Stimulated activated CD4-positive, alpha-beta T cell treated with anti-CD3 and anti-CD28 coated beads, Interleukin-2, amount 100 ng/mL, for 4 hours (primary cell): ENCODE results near the gene HS3ST5.
"Not testable (repeated sequence)": the region's sequence is repeated elsewhere in the genome, so short reads cannot be mapped to it uniquely, and the experiment has no call there.

Experiments
- DNase-seq: peaks from one replicate; pipeline ENCODE4 v3.0.0-alpha.2; 2020; ENCODE audit warnings: low read depth

Gene HS3ST5

GRCh38 chr6:114276783-114277182 is 66.0 kb downstream of the HS3ST5 start:
- DNase-seq: no peak

- DNase-seq: no peak
These were observed 68.0 kb downstream of the HS3ST5 start for GRCh38 chr6:114274836-114275235.

GRCh38 chr6:114272582-114272981 is 70.2 kb downstream of the HS3ST5 start:
- DNase-seq: no peak

- no peak for DNase-seq
These were observed 71.4 kb downstream of the HS3ST5 start for GRCh38 chr6:114271405-114271804.

GRCh38 chr6:114267897-114268296 is 74.9 kb downstream of the HS3ST5 start:
- no peak for DNase-seq

GRCh38 chr6:114260810-114261209 is 82.0 kb downstream of the HS3ST5 start:
- no peak for DNase-seq

- DNase-seq: no peak
These were observed 84.4 kb downstream of the HS3ST5 start for GRCh38 chr6:114258376-114258775.

- no peak for DNase-seq
These were observed 89.4 kb downstream of the HS3ST5 start for GRCh38 chr6:114253431-114253830.

GRCh38 chr6:114249522-114249921 is 93.3 kb downstream of the HS3ST5 start:
- no peak for DNase-seq

GRCh38 chr6:114247101-114247500 is 95.7 kb downstream of the HS3ST5 start:
- DNase-seq: no peak

- no peak for DNase-seq
These were observed 102.0 kb downstream of the HS3ST5 start for GRCh38 chr6:114240796-114241195.

GRCh38 chr6:114228675-114229074 is 114.1 kb downstream of the HS3ST5 start:
- DNase-seq: no peak

GRCh38 chr6:114227944-114228468 is 114.8 kb downstream of the HS3ST5 start:
- DNase-seq: no peak

GRCh38 chr6:114220241-114220640 is 122.6 kb downstream of the HS3ST5 start:
- no peak for DNase-seq

- DNase-seq: no peak
These were observed 124.1 kb downstream of the HS3ST5 start for GRCh38 chr6:114218437-114219340.

- DNase-seq: not testable (repeated sequence)
These were observed 124.8 kb downstream of the HS3ST5 start for GRCh38 chr6:114217996-114218395.

- DNase-seq: no peak
These were observed 125.9 kb downstream of the HS3ST5 start for GRCh38 chr6:114216789-114217467.

- no peak for DNase-seq
These were observed 132.4 kb downstream of the HS3ST5 start for GRCh38 chr6:114210467-114210866.

GRCh38 chr6:114203460-114203859 is 139.4 kb downstream of the HS3ST5 start:
- no peak for DNase-seq

- no peak for DNase-seq
These were observed 140.4 kb downstream of the HS3ST5 start for GRCh38 chr6:114202389-114202788.

GRCh38 chr6:114200891-114201290 is 141.9 kb downstream of the HS3ST5 start:
- DNase-seq: no peak

GRCh38 chr6:114195631-114196403 is 147.0 kb downstream of the HS3ST5 start:
- no peak for DNase-seq
